Astrocyte (in vitro differentiated cells and primary cell): ENCODE data around the gene EXOC4. TPM values are rescaled to one million over a fixed set of nuclear protein-coding genes. Genes with fewer than 3 reads are reported as not detected.

Source experiments
- DNase-seq: peaks from one replicate; pipeline ENCODE4 v3.0.0-alpha.2; 2010; ENCODE audit warnings: low read depth
- FAIRE-seq: peaks from 2 replicates; lab custom pipeline; 2011; peaks lifted over from hg19 to GRCh38; lab: Jason Lieb, UNC
- H2AFZ ChIP-seq: 2 replicates; pipeline ENCODE4 v1.6.0; 2012; ENCODE audit warnings: low read depth, low read length, inconsistent platforms
- H3K27ac ChIP-seq: 2 replicates; pipeline ENCODE4 v1.5.1; 2011; ENCODE audit warnings: low read depth, low read length, inconsistent platforms
- H3K27me3 ChIP-seq: 2 replicates; pipeline ENCODE4 v1.6.0; 2011; ENCODE audit warnings: low read length, inconsistent platforms; ENCODE audit not compliant: insufficient read depth
- H3K36me3 ChIP-seq: 2 replicates; pipeline ENCODE4 v1.5.1; 2011; ENCODE audit warnings: low read length, inconsistent platforms; ENCODE audit not compliant: insufficient read depth
- H3K4me1 ChIP-seq: 2 replicates; pipeline ENCODE4 v1.5.1; 2011; ENCODE audit warnings: low read length, inconsistent platforms; ENCODE audit not compliant: insufficient read depth
- H3K4me2 ChIP-seq: 2 replicates; pipeline ENCODE4 v1.6.0; 2012; ENCODE audit warnings: low read length, inconsistent platforms
- H3K4me3 ChIP-seq: 2 replicates; pipeline ENCODE4 v1.5.1; 2011; ENCODE audit warnings: low read depth, mild to moderate bottlenecking, low read length, inconsistent platforms; ENCODE audit not compliant: insufficient read depth
- H3K79me2 ChIP-seq: 2 replicates; pipeline ENCODE4 v1.6.0; 2012; ENCODE audit warnings: mild to moderate bottlenecking, low read length, inconsistent platforms; ENCODE audit not compliant: insufficient read depth
- H3K9ac ChIP-seq: 2 replicates; pipeline ENCODE4 v1.6.0; 2012; ENCODE audit warnings: mild to moderate bottlenecking, low read length, inconsistent platforms
- H3K9me3 ChIP-seq: 2 replicates; pipeline ENCODE4 v1.5.1; 2012; ENCODE audit warnings: low read depth, mild to moderate bottlenecking, low read length, inconsistent platforms; ENCODE audit not compliant: insufficient read depth
- H4K20me1 ChIP-seq: 2 replicates; pipeline ENCODE4 v1.6.0; 2012; ENCODE audit warnings: low read length, inconsistent platforms; ENCODE audit not compliant: insufficient read depth
- H3K27ac Mint-ChIP-seq: one replicate; pipeline ENCODE4 v1.8.0; 2021; ENCODE audit warnings: mild to moderate bottlenecking, mixed read lengths; ENCODE audit not compliant: unreplicated experiment
- H3K27me3 Mint-ChIP-seq: one replicate; pipeline ENCODE4 v1.8.0; 2021; ENCODE audit warnings: low read depth, mixed read lengths; ENCODE audit not compliant: unreplicated experiment
- H3K36me3 Mint-ChIP-seq: one replicate; pipeline ENCODE4 v1.8.0; 2021; ENCODE audit warnings: low read depth, mixed read lengths; ENCODE audit not compliant: unreplicated experiment
- H3K4me1 Mint-ChIP-seq: one replicate; pipeline ENCODE4 v1.8.0; 2021; ENCODE audit warnings: low read depth, mixed read lengths; ENCODE audit not compliant: unreplicated experiment
- H3K4me3 Mint-ChIP-seq: one replicate; pipeline ENCODE4 v1.8.0; 2021; ENCODE audit warnings: mild to moderate bottlenecking, moderate library complexity, mixed read lengths; ENCODE audit not compliant: unreplicated experiment
- H3K9me3 Mint-ChIP-seq: one replicate; pipeline ENCODE4 v1.8.0; 2021; ENCODE audit warnings: mild to moderate bottlenecking, mixed read lengths; ENCODE audit not compliant: unreplicated experiment
- CTCF ChIP-seq: IDR thresholded peaks from 2 replicates; pipeline ENCODE4 v1.5.1; 2011; ENCODE audit warnings: low read depth, mild to moderate bottlenecking, inconsistent platforms, low read length, moderate library complexity; ENCODE audit not compliant: insufficient read depth
- EZH2 ChIP-seq: IDR thresholded peaks from 2 replicates; pipeline ENCODE4 v1.6.1; 2012; ENCODE audit warnings: mild to moderate bottlenecking, low read length, inconsistent platforms; ENCODE audit not compliant: insufficient read depth
- total RNA-seq: library from RNA; stranded (reverse); gene quantifications from 2 replicates; pipeline ENCODE4 v1.2.1, GENCODE V29; 2021

Gene EXOC4
- total RNA-seq, 1 donor from 2014 or later: 57.5 TPM

- Histone ChIP-seq H3K27ac (no peak overlapping the region), H3K4me1 (no peaks in the 10 kb centered on the region), H3K27me3 (no peaks in the 10 kb centered on the region), H3K4me3 (no peak overlapping the region), H3K9me3 (no peaks in the 10 kb centered on the region), H3K4me2 (no peak overlapping the region), H2AFZ (no peak overlapping the region), H3K36me3 (no peaks in the 10 kb centered on the region), H3K9ac (no peak overlapping the region), H3K79me2 (no peaks in the 10 kb centered on the region), H4K20me1 (no peaks in the 10 kb centered on the region)
- Mint-ChIP-seq H3K27ac (no peak overlapping the region), H3K9me3 (no peaks in the 10 kb centered on the region), H3K4me3 (no peak overlapping the region), H3K27me3 (no peaks in the 10 kb centered on the region), H3K4me1 (peaks cover 4% of the 10 kb centered on the region), H3K36me3 (peaks cover 3% of the 10 kb centered on the region)
- TF ChIP-seq EZH2 (no peak), CTCF (no peak)
- DNase-seq: no peak
- FAIRE-seq: no peak
Observed at GRCh38 chr7:133983685-133984419, 731.0 kb downstream of the EXOC4 start.

- DNase-seq (no peak), FAIRE-seq (no peak)
- Histone ChIP-seq H2AFZ (no peak overlapping the region), H3K79me2 (no peaks in the 10 kb centered on the region), H3K4me2 (no peak overlapping the region), H3K27me3 (no peaks in the 10 kb centered on the region), H4K20me1 (no peaks in the 10 kb centered on the region), H3K36me3 (no peaks in the 10 kb centered on the region), H3K27ac (no peak overlapping the region), H3K9ac (no peak overlapping the region), H3K4me3 (no peak overlapping the region), H3K9me3 (no peaks in the 10 kb centered on the region), H3K4me1 (no peaks in the 10 kb centered on the region)
- TF ChIP-seq CTCF (no peak), EZH2 (no peak)
- H3K4me3 Mint-ChIP-seq: no peak overlapping the region
- H3K36me3 Mint-ChIP-seq: peaks cover 3% of the 10 kb centered on the region
- no peak overlapping the region for H3K27ac Mint-ChIP-seq
- no peaks in the 10 kb centered on the region for H3K27me3 Mint-ChIP-seq
- H3K9me3 Mint-ChIP-seq: no peaks in the 10 kb centered on the region
- peaks cover 4% of the 10 kb centered on the region for H3K4me1 Mint-ChIP-seq
Observed at GRCh38 chr7:133985300-133985699, 732.4 kb downstream of the EXOC4 start.

GRCh38 chr7:133987582-133987981, 734.7 kb downstream of the EXOC4 start:
- FAIRE-seq (no peak), DNase-seq (no peak)
- Histone ChIP-seq H4K20me1 (no peaks in the 10 kb centered on the region), H3K4me3 (no peak overlapping the region), H2AFZ (no peak overlapping the region), H3K9me3 (no peaks in the 10 kb centered on the region), H3K27me3 (no peaks in the 10 kb centered on the region), H3K27ac (no peak overlapping the region), H3K36me3 (no peaks in the 10 kb centered on the region), H3K4me1 (no peaks in the 10 kb centered on the region), H3K4me2 (no peak overlapping the region), H3K9ac (no peak overlapping the region), H3K79me2 (no peaks in the 10 kb centered on the region)
- H3K4me1 Mint-ChIP-seq: peaks cover 4% of the 10 kb centered on the region
- H3K27me3 Mint-ChIP-seq: no peaks in the 10 kb centered on the region
- no peak overlapping the region for H3K4me3 Mint-ChIP-seq
- no peaks in the 10 kb centered on the region for H3K9me3 Mint-ChIP-seq
- no peaks in the 10 kb centered on the region for H3K36me3 Mint-ChIP-seq
- H3K27ac Mint-ChIP-seq: no peak overlapping the region
- TF ChIP-seq CTCF (no peak), EZH2 (no peak)
